ENCODE results near the gene RAET1L. TPM values are rescaled to one million over a fixed set of nuclear protein-coding genes. Genes with fewer than 3 reads are reported as not detected.
"Not testable (repeated sequence)": the region's sequence is repeated elsewhere in the genome, so short reads cannot be mapped to it uniquely, and the experiment has no call there.

RAET1L gene
- polyA plus RNA-seq, 10 donors: 0.15 to 0.33 (median 0.24) TPM; not detected in 7

DNA sequence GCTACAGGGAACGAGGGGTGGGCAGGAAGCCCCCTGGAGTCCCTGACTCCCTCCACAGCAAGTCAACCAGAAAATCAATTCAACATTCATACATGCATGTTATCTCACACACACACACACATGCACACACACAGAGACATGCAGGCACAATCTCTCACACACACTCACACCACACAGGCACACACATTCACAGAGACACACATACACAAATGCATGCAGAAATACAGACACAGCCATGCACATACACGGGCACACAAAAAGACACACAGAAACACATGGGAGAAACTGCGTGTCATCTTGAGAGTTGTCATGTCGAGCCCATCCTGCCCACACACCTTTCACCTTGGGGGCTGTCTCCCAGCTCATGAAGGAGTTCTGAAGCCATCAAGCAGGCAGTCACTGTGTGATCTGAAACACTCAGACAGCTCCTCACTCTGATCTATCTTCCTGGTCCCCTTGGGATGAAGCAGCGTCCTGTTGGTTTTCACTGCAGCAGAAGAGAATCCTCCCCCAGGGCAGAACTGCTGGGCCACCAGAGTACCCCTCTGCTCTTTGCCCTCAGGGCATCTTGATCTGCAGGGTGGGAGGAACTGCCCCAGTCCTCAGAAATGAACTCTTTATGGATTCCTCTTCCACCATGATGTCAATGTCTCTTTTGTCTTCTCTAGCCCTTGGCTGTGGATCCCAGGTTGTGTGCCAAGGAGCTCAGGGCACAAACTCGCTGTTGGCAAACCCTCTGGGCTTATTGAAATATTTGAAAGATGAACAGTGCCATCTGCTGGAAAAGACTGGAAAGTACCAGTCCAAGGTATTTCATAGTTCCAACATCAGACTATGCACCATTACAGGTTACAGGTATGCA lies 8.8 kb downstream of the RAET1L start:
- DNase-seq: peak; percentile 56 to 70 (median 69)

DNA sequence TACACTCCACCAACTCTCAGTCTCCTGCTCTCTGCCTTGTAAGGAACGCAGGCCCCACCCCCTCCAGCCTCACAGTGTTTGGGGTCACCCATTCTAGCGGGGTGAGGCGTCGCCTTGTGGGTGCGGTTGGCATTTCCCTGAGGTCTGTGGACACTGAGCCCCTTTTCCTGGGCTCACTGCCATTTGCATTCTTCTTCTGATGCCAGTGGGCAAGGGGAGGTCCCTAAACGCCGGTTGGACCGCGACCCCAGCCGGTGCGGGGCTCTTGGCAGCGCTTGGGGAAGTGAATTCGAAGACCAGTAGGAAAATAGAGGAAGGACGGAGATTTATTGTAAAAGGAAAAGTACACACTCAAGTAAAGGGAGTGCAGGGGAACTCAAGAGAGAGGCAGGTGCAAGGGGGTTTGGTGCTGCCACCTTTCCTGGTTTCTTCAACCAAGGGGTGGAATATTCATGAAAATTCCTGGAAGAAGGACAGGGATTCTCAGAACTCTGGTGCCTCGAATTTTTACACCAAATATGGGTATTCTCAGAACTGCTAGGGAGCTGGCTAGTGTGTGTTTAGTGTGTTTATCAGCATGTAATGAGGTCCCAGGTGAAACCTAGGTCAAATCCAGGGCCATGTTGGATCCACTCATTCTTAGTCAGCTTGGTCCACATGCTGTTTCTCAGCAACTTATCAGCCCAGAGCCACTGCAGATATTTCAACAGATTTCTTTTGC lies 9.9 kb downstream of the RAET1L start:
- not testable (repeated sequence) for DNase-seq

DNA sequence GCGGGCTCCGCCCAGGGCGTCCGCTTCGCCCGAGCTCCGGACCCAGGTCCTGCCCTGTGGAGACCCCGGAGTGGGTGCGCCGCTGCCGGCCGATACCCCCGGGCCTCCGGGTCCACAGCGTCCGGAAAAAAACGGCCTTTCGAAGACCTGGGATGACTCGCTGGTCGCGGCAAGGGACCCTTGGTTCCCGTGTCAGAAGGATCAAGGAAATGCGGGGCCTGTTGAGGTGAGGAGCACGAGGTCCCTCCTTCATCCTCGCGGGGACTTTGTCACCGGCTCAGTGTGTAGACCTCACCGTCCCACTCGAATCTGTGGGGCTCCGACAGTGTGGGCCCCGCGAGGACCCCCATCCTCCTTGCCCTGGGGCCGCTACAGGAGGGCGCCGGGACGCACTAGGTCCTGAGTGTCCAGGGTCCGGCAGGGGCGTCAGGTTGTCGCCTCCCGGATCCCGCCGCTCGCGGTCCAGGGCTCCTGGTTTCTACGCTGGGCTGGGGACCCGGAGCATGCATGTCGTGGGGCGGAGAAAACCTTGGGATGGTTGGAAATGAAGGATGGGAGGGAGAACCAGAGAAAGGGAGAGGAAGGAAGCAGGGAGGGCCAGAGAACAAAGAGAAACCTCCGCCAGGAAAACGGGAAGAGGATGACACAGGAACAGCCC lies 10.6 kb downstream of the RAET1L start:
- DNase-seq: not testable (repeated sequence)

DNA sequence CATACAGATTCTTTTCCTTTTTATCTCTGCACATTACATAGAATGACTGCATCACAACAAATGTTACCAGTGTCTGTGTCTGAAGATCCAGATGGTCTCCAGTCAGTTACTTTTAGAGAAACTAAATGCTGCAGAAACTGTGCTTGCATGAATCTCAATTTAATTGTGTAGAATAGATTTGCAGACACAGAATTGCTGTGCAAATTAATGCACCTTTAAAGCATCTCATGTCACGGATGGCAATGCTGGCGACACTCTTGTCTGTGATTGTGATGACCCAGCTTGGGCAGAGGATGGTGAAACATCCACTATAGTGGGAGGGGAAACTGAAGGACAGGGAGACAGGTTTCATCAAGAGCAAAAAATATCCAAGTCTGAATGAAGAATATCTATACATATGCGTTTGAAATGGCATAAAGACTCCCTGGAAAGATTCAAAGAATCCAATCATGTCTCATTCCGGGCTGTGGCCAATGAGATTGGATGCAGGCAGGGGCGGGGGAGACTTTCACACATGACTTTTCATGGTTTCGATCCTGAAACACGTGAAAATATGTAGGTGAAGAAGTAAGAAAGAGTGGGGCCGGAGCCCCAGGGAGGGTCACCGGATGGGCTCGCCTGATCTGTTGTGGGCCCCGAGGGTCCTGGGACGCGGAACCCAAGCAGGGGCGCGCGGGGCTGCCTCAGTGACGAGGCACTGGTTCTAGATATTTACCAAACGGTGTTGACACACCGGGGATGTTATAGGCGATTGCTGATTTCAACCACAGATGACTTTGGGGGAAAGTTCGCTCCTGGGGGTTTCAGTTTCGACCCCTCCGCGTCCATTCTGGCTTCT lies 11.3 kb downstream of the RAET1L start:
- DNase-seq: not testable (repeated sequence)

DNA sequence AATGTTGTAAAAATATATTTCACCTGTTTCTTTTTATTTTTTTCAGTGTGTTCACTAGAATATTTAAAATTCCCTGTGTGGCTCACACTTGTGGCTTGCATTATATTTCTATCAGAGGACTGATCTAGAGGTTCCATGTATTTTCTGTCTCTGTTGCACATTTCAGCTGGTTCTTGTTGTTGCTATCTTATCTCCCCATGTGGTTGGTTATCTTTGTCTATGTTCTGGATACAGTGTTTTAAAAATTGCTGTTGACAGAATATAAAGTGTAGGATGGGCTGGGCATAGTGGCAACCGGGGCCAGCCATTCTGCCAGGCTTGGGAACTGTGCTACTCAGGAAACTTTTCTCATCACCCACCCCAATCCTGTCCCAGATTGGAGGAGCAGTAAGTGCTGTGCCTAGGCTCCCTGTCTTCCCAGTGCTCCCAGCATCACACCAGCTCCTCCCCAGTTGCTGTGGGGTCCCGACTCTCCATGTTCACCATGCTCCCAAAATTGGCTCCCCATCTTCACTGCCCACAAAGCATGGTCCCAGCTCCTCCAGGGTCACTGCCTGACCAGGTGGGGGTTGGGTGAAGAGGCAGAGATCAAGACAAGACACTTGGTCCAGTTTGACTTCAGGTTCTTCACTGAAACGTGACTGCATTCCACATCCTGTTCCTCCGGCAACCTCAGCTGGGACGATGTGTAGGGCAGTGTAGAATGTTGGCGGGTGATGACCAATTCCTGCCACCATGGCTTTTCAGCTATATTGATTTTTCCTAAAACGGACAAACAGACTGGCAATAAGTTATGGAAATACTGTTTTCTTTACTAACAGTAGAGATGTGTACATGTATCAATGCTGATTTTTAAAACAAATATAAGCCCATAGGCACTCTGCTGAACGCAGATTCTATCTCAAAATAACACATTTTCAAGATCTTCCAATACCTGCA lies 12.2 kb downstream of the RAET1L start:
- not testable (repeated sequence) for DNase-seq

DNA sequence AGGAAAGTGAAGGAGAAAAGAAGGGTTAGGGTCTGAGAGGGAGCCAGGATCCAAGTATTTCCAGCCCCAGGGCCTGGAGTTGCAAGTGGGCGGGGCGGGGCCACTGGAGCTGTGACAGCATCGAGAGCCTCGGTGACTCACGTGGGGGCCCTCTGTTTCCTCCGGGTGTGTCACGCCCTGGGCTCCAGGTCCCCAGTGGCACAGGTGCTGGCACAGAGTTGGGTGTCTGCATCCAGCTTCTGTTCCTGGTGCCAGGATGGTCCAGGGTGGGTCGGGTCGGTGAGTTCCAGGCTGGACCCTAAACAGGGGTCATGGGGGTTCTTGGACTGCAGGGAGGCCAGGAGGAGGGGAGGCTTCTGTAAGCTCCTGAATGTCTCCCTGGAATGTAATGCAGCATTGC lies 16.7 kb downstream of the RAET1L start:
- no peak for DNase-seq

DNA sequence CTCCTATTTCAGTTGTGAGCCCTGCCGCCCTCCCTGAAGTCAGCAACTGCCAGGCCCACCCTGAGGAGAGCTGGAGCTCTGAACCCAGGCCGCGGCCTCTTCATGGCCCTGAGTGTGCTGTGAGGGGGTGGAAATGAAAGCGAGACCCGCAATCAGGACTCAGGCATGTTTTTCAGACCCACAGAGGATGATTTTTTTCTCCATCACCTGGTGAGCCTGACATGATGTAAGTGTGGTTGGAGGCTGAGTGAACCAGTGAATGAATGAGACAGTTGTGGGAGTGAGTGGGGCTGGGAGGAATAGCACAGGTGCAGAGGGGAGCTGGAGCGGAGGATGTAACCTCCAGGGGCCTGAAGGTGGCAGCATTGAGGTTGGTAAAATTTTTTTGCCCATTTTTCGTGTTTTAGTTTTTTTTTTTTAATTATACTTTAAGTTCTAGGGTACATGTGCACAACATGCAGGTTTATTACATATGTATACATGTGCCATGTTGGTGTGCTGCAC lies 18.3 kb downstream of the RAET1L start:
- no peak for DNase-seq

DNA sequence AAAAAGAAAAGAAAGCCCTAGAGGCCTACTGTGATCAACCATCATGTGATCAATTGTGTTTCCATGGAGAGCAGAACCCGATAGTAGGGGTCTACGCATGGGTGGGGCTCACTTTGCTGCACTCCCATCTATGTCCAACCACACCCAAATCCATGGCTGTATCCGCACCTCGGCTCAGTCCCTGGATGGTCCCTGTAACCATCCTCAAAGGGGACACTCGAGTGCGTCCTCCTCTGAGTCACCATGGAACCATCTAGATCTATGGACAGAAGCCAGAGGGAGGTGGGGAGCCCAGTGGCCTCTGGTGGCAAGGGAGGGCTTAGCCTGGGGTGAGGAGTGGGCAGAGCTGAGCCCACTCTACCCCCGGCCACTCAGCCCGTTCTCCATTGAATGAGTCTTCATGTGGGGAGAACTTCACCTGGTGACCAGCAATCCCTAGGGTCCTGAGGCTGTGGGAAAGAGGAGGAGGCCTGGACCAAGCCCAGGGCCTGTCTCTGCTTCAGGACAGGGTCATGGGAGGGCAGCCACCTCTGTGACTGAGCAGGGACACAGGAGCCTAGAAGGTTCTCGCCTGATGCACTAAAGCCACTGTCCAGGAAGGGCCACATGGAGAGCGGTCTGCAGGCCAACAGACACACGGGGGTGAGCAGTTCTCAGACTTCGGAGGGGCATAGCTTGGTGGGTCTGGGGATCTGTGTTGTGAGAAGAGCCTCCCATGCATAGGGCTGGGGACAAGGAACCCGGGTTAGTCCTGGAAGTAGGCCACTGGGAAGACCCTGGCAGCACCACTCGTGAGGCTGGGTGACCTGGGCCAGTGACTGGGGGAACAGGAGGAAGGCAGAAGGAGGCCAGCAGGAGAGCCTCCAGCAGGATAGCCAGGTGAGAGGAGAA lies 19.3 kb downstream of the RAET1L start:
- no peak for DNase-seq

DNA sequence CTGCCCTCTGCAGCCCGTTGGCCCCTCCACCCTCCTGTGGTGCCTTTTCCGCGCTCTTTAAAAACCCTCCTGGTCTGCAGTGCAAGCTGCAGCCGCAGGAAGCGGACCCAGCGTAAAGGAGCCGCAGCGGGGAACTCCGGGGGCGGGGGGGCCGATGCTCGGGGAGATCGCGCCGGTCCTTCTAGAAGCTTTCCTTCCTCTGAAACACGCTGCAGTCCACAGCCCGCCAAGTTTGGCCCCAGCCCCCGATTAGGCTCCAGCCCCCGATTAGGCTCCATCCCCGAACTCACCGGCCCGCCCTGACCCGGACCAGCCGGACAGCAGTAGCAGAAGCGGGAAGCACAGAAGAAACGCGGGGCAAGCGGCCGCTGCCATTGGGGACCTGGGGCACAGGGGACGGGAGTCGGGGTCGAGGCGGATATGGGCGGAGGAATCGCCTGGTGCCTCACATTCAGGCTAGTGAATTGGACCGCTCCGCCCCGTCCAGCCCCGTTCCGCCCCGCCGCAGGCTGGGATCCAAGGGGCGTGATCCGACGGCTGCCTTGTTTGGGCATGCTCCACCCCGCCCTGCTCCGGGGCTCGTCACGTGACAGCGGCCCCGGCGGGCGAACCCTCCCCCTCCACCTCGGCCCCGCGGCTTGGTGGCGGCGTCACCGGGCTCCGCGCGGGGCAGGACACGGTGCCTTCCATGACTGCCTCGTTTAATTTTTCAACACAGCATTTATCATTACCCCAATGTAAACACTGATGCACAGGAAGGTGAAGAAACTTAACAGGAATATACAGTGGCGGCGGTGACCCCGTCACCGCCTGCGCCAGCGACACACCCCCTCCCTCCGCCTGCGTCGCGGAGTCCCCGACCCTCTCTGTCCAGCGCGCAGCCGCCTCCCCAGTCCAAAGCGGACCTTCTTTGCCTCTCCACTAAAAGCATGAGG lies 20.3 kb downstream of the RAET1L start:
- peak; percentile 87 to 97 (median 94) for DNase-seq

DNA sequence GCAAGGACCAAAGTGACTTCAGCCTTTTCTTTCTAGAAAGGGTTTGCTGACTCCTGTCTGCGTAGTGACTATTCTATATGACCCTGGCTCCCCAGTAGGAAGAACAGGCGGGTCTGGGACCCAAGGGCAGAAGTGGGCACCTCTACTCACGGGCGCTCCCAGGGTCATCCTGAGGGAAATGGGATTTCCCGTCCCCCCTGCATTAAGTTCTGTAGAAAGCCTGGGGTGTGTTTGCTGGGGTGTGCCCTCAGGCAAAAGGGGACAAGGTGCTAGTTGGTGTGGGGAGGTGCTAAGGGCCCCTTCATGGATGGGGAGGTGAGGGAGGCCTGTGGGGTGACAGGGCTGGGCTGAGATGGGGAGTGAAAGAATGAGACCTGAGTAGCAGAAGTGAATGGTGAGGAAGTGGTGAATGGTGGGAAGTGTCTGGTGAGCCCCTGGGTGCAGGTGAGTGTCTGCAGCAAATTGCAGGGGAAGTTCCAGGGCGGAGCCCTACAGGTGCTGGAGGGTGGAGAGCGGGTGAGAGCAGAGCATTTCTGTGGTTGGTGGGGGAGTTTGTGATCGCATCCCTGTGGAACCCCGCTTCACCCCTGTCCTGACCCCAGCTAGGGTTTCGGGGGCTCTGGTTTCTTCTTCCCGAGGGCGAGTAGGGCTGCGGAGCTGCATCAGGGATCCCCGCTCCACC lies 21.1 kb downstream of the RAET1L start:
- DNase-seq: no peak

DNA sequence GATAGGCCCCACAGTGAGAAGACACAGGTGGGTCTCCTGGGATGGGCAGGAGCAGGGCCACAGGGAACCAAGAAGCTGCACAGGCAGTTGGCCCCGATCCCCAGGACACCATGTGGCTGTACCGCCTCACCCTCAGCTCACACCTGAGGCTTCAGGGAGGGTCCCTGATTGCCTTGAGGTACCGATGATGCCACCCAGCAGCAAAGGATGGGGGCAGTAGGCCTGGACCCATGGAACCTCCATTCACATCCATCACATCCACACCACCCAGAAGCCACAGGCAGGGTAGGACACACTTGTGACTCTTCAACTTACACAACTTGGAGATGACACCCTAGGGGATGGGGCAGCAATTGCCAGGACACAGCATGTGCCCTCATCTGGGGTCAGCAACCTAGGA lies 21.7 kb downstream of the RAET1L start:
- DNase-seq: not testable (repeated sequence)

DNA sequence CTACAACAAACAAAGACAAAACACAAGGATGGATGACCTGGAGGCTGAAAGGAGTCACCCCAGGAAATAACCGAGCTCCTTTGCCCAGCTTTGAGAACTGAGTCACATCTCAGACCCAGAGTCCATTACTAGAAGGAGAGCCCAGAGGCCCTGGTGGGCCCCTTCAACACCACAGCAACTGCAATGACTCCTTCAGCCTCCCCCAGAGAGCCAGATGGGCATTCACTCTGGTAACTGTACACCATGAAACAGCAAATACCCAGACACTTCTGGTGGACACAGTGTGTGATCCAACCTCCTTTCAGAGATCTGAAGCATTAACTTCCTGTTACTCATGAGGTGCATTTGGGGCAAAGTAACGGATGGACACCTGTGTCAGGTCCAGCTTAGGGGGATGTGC lies 22.6 kb downstream of the RAET1L start:
- DNase-seq: no peak

DNA sequence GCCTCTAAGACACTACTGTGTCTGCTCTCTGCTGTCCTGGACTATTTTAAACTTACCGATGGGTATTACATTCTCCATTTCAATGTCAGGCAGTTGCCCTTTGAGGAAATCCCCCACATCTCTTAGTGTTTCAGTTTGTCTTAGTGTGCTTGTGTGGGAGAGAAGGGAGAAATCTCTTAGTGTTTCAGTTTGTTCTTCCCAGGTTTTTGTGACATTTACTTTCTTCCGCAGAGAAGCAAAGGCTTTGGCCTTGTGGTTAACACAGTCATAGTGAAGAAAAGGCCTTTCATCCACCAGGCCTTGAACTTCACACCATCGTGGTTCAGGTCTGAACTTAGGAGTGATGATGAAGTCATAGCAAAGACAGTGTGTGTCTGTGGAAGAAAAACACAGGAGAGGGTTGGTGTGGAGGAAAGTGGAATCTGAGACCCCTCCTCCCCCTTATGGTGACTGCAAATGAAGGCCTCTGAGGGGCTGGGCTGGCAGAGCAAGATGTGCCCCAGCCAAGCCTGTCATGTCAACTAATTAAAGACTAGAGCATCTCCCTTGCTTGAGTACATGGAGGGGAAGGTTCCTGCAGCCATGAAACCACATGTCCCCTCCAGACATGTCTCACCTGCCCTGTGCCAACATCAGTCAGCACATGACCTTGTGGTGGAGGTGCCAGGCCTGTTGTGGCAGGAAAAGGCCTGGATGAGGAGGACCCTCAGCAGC lies 23.9 kb downstream of the RAET1L start:
- no peak for DNase-seq

DNA sequence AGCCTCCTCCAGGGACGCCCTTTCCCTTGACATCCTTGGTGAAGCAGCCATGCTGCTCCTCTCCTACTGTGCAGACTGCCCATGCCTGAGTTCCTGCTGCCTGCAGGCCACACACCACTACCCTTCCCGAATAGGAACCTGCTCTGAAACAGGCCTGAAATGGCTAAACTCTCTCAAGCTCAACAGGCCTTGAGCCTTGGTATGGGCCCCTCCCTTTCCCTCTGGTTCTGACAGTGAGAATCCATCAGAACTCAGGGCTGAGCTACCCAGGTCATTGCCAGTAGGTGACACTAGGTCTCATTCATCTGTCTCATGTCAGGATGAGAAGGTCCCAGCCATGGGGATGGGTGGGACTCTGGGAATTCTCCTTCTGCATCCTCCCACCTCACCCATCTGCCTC lies 25.7 kb downstream of the RAET1L start:
- DNase-seq: no peak

DNA sequence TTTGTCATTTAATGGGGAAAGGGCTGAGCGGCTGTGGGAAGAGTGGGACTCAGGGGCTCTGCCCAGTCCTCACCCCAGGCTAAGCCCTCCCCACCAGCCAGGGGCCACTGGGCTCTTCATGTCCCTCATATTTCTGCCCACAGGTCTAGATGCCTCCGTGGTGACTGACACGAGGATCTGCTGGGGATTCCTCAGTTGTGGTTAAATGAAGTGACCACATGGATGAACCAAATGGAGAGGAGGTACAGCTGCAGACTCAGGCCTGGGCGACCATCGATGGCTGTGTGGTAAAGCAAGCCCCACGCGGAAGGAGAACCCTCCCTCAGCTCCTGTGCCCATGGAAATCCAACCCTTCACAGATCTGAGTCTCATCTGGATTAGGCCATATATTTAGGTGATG lies 29.4 kb downstream of the RAET1L start:
- DNase-seq: no peak

DNA sequence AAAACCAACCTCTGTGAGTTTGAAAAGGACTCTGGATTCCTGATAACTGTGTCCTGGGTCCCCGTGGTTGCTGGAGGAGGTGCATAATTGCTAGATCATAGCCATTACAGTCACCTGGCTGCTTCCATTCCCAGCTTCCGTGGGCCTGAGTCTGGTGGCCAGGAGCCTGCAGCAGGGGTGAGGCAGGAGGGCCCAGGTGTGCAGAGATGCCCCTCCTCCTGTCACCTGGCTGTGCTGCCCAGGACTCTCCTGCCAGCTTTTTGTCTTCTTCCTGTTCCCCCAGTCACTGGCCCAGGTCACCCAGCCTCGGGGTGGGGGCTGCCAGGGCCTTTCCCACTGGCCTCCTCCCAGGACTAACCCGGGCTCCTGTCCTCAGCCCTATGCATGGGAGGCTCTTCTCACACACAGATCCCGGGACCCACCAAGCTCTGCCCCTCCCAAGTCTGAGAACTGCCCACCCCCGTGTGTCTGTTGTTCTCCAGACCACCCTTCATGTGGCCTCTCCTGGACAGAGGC lies 30.0 kb downstream of the RAET1L start:
- no peak for DNase-seq

Data from muscle of back (tissue), 11 donors.